ENCODE data around the gene GABPB2. TPM values are rescaled to one million over a fixed set of nuclear protein-coding genes. Genes with fewer than 3 reads are reported as not detected.

The GABPB2 gene
- total RNA-seq, 2 donors from 2014 or later, result 4.3 to 9.1 TPM

DNA sequence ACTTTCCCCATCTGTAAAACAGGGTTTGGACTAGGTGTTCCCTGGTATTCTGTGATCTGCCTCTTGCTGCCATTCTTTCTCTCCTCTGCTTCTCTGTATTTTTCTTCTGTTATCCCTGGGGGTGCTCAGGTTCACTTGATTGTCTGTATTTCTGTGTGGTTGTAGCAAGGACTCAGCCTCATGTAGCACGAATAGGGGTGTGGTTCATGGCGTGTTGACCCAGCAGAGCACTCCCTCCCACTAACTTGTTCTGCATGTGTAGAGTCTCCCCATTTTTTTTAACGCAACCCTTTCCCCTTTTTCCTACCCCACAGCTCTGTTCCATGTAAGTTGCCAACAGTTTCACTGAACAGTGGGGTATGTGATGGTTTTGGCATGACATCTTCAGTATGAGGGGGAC lies 35.4 kb upstream of the GABPB2 start:
- 91 to 94% methylated on average over 3 of the region's 3 CpGs for WGBS, 2 donors
- Histone ChIP-seq H3K9me3 (no peaks in the 10 kb centered on the region), H3K4me3 (no peak overlapping the region), H3K27ac (no peak overlapping the region), H3K4me1 (no peaks in the 10 kb centered on the region), H3K36me3 (replicated peaks in 1 of 2; ENCODE audit: insufficient read depth in 1 of 2, low read depth in 2 of 2) (peaks cover 0 to 5% of the 10 kb centered on the region in 2 donors), H3K27me3 (no peaks in the 10 kb centered on the region)
- no peak for DNase-seq
- TF ChIP-seq, protein P1, sequence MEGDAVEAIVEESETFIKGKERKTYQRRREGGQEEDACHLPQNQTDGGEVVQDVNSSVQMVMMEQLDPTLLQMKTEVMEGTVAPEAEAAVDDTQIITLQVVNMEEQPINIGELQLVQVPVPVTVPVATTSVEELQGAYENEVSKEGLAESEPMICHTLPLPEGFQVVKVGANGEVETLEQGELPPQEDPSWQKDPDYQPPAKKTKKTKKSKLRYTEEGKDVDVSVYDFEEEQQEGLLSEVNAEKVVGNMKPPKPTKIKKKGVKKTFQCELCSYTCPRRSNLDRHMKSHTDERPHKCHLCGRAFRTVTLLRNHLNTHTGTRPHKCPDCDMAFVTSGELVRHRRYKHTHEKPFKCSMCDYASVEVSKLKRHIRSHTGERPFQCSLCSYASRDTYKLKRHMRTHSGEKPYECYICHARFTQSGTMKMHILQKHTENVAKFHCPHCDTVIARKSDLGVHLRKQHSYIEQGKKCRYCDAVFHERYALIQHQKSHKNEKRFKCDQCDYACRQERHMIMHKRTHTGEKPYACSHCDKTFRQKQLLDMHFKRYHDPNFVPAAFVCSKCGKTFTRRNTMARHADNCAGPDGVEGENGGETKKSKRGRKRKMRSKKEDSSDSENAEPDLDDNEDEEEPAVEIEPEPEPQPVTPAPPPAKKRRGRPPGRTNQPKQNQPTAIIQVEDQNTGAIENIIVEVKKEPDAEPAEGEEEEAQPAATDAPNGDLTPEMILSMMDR (IDR thresholded peaks at IDR 0.05), result no peak
- no peak for TF ChIP-seq POLR2A (IDR thresholded peaks at IDR 0.05)
- intact Hi-C loops (cut with DNase I), result no loop called here
- ATAC-seq, result no peak

DNA sequence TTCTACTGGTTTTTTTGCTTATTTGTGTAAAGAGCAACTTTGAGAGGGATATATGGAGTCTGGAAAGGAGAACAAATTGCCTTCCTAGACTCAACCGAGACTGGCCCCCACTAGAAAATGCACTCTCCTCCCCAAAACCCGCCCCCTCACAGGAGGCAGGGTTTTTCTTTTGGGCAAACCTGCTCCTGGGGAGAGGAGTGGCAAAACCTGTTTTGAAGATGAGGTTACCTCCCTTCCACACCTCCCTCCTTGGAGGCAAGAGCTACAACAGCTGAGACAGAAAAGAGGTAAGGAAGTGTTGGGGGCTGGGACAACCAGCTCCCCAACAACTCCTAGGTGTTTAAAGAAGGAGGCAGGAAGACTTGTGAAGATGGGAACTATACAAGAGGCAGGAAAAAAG lies 34.2 kb upstream of the GABPB2 start, which contains the start of gene BNIPL:
TSS of gene BNIPL (plus strand) at position 231 of the 400 bp plus-strand sequence. CDS start at position 371, 140 bp downstream.
- WGBS, 2 donors, result 38 to 46% methylated on average over 2 of the region's 2 CpGs

DNA sequence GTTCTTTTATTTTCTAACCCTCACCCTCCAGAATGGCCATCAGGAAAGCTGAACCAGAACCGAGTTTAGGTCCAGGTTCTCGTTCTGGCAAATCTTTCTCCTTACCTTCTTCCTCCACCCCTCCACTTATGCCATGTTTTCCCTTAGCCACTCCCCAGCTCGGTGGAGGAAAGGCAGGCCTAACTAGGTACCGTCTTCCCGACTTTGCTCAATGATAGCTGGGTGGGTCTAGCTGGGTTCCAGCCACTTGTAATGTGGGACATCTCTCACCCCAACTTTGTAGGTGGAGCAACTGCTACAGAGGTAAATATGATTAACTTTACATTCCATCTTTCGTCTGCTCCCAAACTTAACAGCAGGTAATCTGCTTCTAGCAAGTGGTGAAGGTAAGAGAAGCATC lies 33.5 kb upstream of the GABPB2 start:
- TF ChIP-seq POLR2A (IDR thresholded peaks at IDR 0.05), result no peak
- TF ChIP-seq, protein P1 (IDR thresholded peaks at IDR 0.05), result no peak
- 71 to 81% methylated on average over 6 of the region's 6 CpGs for WGBS, 2 donors
- no peaks in the 10 kb centered on the region for H3K4me1 ChIP-seq
- intact Hi-C loops (cut with DNase I), result no loop called here
- H3K9me3 ChIP-seq, result no peaks in the 10 kb centered on the region
- H3K27me3 ChIP-seq, result no peaks in the 10 kb centered on the region
- no peak overlapping the region for H3K4me3 ChIP-seq
- no peak overlapping the region for H3K27ac ChIP-seq
- ATAC-seq, result no peak
- DNase-seq, result no peak
- H3K36me3 ChIP-seq (replicated peaks in 1 of 2; ENCODE audit: insufficient read depth in 1 of 2, low read depth in 2 of 2), result peaks cover 0 to 5% of the 10 kb centered on the region in 2 donors

More for the DNA sequence above, 34.2 kb upstream of the GABPB2 start, which contains the start of gene BNIPL:
- H3K36me3 ChIP-seq (replicated peaks in 1 of 2; ENCODE audit: insufficient read depth in 1 of 2, low read depth in 2 of 2), result peaks cover 0 to 5% of the 10 kb centered on the region in 2 donors
- H3K9me3 ChIP-seq, result no peaks in the 10 kb centered on the region
- no peak within 1 kb of the TSS for H3K27ac ChIP-seq
- H3K4me3 ChIP-seq, result no peak within 1 kb of the TSS
- H3K4me1 ChIP-seq, result no peaks in the 10 kb centered on the region
- TF ChIP-seq POLR2A (IDR thresholded peaks at IDR 0.05), result no peak
- TF ChIP-seq, protein P1 (IDR thresholded peaks at IDR 0.05), result no peak
- intact Hi-C loops (cut with DNase I), result no loop called here
- no peaks in the 10 kb centered on the region for H3K27me3 ChIP-seq
- ATAC-seq (no peak), DNase-seq (no peak)

DNA sequence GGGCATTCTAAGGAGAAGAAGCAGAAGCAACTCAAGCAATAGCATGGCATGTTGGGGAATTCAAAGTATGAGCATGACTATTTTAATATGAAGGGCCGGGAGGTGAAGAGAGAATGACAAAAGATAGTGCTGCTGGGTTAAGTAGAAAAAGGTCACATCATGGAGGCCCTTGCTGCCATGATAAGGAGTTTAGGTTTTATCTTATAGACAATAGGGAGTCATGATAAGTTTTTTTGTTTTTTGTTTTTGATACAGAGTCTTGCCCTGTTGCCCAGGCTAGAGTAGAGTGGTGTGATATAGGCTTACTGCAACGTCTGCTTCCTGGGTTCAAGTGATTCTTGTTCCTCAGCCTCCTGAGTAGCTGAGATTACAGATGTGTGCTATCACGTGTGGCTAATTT lies 31.0 kb upstream of the GABPB2 start:
- Histone ChIP-seq H3K4me1 (no peaks in the 10 kb centered on the region), H3K4me3 (no peak overlapping the region), H3K9me3 (no peaks in the 10 kb centered on the region), H3K27ac (no peak overlapping the region), H3K36me3 (replicated peaks in 1 of 2; ENCODE audit: insufficient read depth in 1 of 2, low read depth in 2 of 2) (no peaks in the 10 kb centered on the region), H3K27me3 (no peaks in the 10 kb centered on the region)
- 77 to 89% methylated on average over 3 of the region's 3 CpGs for WGBS, 2 donors
- intact Hi-C loops (cut with DNase I), result no loop called here
- ATAC-seq (no peak), DNase-seq (no peak)
- no peak for TF ChIP-seq POLR2A (IDR thresholded peaks at IDR 0.05)
- TF ChIP-seq, protein P1 (IDR thresholded peaks at IDR 0.05), result no peak

DNA sequence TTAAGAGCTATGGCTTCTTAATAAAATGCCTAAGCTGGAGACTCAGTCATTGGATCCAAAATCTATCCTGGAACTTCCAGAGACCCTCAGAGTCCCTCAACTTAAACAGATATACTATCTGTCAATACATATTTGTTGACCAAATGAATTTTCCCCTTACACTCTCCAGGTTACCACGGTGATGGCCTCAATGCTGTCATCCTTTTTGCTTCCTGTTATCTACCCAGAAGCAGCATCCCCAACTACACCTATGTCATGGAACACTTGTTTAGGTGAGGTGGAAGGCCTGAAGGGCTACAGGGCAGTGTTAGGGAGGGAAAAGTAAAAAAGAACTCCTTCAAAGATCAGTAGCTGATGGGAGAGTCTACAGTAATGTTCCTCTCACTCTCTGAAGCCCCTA lies 27.4 kb upstream of the GABPB2 start:
- intact Hi-C loops (cut with DNase I), result no loop called here
- no peak for ATAC-seq
- no peak overlapping the region for H3K27ac ChIP-seq
- no peaks in the 10 kb centered on the region for H3K9me3 ChIP-seq
- peaks cover 5% of the 10 kb centered on the region for H3K4me1 ChIP-seq
- H3K4me3 ChIP-seq, result no peak overlapping the region
- no peaks in the 10 kb centered on the region for H3K36me3 ChIP-seq (replicated peaks in 1 of 2; ENCODE audit: insufficient read depth in 1 of 2, low read depth in 2 of 2)
- no peaks in the 10 kb centered on the region for H3K27me3 ChIP-seq
- DNase-seq, result no peak
- no peak for TF ChIP-seq POLR2A (IDR thresholded peaks at IDR 0.05)
- TF ChIP-seq, protein P1 (IDR thresholded peaks at IDR 0.05), result no peak
- 69 to 78% methylated on average over 1 of the region's 1 CpG for WGBS, 2 donors

All from body of pancreas (tissue), 4 donors.